HG03469 (cell line): ENCODE measurements around the gene PITPNM3.

Experiments
- ATAC-seq: cut with Tn5 transposase; IDR thresholded peaks from one replicate; pipeline ENCODE4 v1.9.1; 2021; ENCODE audit warnings: mild to moderate bottlenecking, moderate library complexity, moderate number of reproducible peaks; ENCODE audit not compliant: unreplicated experiment

The PITPNM3 gene

GRCh38 chr17:6554342-6554741, 2.0 kb downstream of the PITPNM3 start:
- no peak for ATAC-seq

- no peak for ATAC-seq
Observed at GRCh38 chr17:6551869-6552531, 4.4 kb downstream of the PITPNM3 start.

GRCh38 chr17:6551356-6551755, 5.0 kb downstream of the PITPNM3 start:
- ATAC-seq, result no peak

- ATAC-seq, result no peak
Observed at GRCh38 chr17:6549384-6550036, 6.8 kb downstream of the PITPNM3 start.

GRCh38 chr17:6548578-6549330, 7.6 kb downstream of the PITPNM3 start:
- no peak for ATAC-seq

GRCh38 chr17:6548034-6548433, 8.3 kb downstream of the PITPNM3 start:
- no peak for ATAC-seq

- no peak for ATAC-seq
Observed at GRCh38 chr17:6547336-6547735, 9.0 kb downstream of the PITPNM3 start.

- no peak for ATAC-seq
Observed at GRCh38 chr17:6546069-6546718, 10.2 kb downstream of the PITPNM3 start.

GRCh38 chr17:6545291-6545690, 11.1 kb downstream of the PITPNM3 start:
- no peak for ATAC-seq

GRCh38 chr17:6544011-6544370, 12.4 kb downstream of the PITPNM3 start:
- no peak for ATAC-seq

- no peak for ATAC-seq
Observed at GRCh38 chr17:6543079-6544010, 13.0 kb downstream of the PITPNM3 start.

- ATAC-seq, result no peak
Observed at GRCh38 chr17:6542577-6542976, 13.8 kb downstream of the PITPNM3 start.

GRCh38 chr17:6541886-6542285, 14.5 kb downstream of the PITPNM3 start:
- no peak for ATAC-seq

GRCh38 chr17:6539871-6540270, 16.5 kb downstream of the PITPNM3 start:
- ATAC-seq, result no peak

GRCh38 chr17:6536566-6537065, 19.7 kb downstream of the PITPNM3 start:
- ATAC-seq, result no peak

GRCh38 chr17:6536053-6536452, 20.3 kb downstream of the PITPNM3 start:
- ATAC-seq, result no peak

GRCh38 chr17:6534846-6535514, 21.4 kb downstream of the PITPNM3 start:
- ATAC-seq, result no peak

GRCh38 chr17:6532441-6532885, 23.9 kb downstream of the PITPNM3 start:
- ATAC-seq, result no peak

GRCh38 chr17:6531575-6531974, 24.8 kb downstream of the PITPNM3 start:
- no peak for ATAC-seq
